SJCRH30 (cell line): ENCODE results near the gene HACD2. TPM values are rescaled to one million over a fixed set of nuclear protein-coding genes. Genes with fewer than 3 reads are reported as not detected.

ENCODE experiments used
- total RNA-seq: library from RNA; depleted of rRNA; stranded (reverse); fragments of >200 nt; shearing (Covaris generic); gene quantifications from 2 replicates; pipeline ENCODE4 v1.2.3, GENCODE V29; 2014; rRNA removed

HACD2 gene
- total RNA-seq, 1 experiment from 2014 or later, result 37.0 TPM

Other genes with a start within 250 kb of the HACD2 start
- gene ADCY5, start 136.0 kb downstream of the HACD2 start, total RNA-seq, result 0.63 and 0.75 TPM in 2 replicates